HFFc6 (cell line): Measurements from ENCODE around the gene LMBRD2. TPM values are rescaled to one million over a fixed set of nuclear protein-coding genes. Genes with fewer than 3 reads are reported as not detected.

Source experiments
- DNase-seq: peaks from one replicate; pipeline ENCODE4 v3.0.0-alpha.2; 2018
- H3K27ac Mint-ChIP-seq: 2 replicates; pipeline ENCODE4 v1.8.0; 2020; ENCODE audit warnings: mild to moderate bottlenecking, mixed read lengths
- H3K27me3 Mint-ChIP-seq: 2 replicates; pipeline ENCODE4 v1.8.0; 2021; ENCODE audit warnings: mild to moderate bottlenecking, moderate library complexity, mixed read lengths; ENCODE audit not compliant: insufficient read depth
- H3K36me3 Mint-ChIP-seq: 2 replicates; pipeline ENCODE4 v1.8.0; 2021; ENCODE audit warnings: low read depth, mixed read lengths
- H3K4me1 Mint-ChIP-seq: 2 replicates; pipeline ENCODE4 v1.8.0; 2020; ENCODE audit warnings: low read depth, mixed read lengths
- H3K4me3 Mint-ChIP-seq: 2 replicates; pipeline ENCODE4 v1.8.0; 2020; ENCODE audit warnings: mild to moderate bottlenecking, moderate library complexity, mixed read lengths
- H3K9me3 Mint-ChIP-seq: 2 replicates; pipeline ENCODE4 v1.8.0; 2020; ENCODE audit warnings: mild to moderate bottlenecking, mixed read lengths
- CTCF ChIP-seq: fragments of 200-600 bp; sonication (generic); IDR thresholded peaks from 2 replicates; pipeline ENCODE4 v1.5.0; 2021; ENCODE audit warnings: antibody characterized with exemption, mild to moderate bottlenecking
- total RNA-seq, 6 experiments: library from RNA; stranded (reverse); fragmentation: NEBNext Ultra II Directional; extraction: Animal tissue kit (Norgen Biotek cat#: 25700); gene quantifications; 2 replicates in 1 of 6; 3 replicates in 5 of 6; pipeline ENCODE4 v1.2.3, GENCODE V29; 2021

Gene LMBRD2
- total RNA-seq, 6 experiments from 2014 or later: 9.7 to 15.7 (median 12.7) TPM

- H3K27me3 Mint-ChIP-seq: no peaks in the 10 kb centered on the region
- no peak overlapping the region for H3K27ac Mint-ChIP-seq
- no peaks in the 10 kb centered on the region for H3K4me1 Mint-ChIP-seq
- no peaks in the 10 kb centered on the region for H3K9me3 Mint-ChIP-seq
- no peak for DNase-seq
- H3K36me3 Mint-ChIP-seq: peaks cover 41% of the 10 kb centered on the region
- no peak overlapping the region for H3K4me3 Mint-ChIP-seq
- TF ChIP-seq CTCF: no peak
Measured at GRCh38 chr5:36177154-36177553, 25.5 kb upstream of the LMBRD2 start.

- H3K4me1 Mint-ChIP-seq: no peaks in the 10 kb centered on the region
- no peak overlapping the region for H3K4me3 Mint-ChIP-seq
- peaks cover 33% of the 10 kb centered on the region for H3K36me3 Mint-ChIP-seq
- DNase-seq: no peak
- no peaks in the 10 kb centered on the region for H3K9me3 Mint-ChIP-seq
- no peaks in the 10 kb centered on the region for H3K27me3 Mint-ChIP-seq
- TF ChIP-seq CTCF: no peak
- H3K27ac Mint-ChIP-seq: no peak overlapping the region
Measured at GRCh38 chr5:36175043-36175442, 23.4 kb upstream of the LMBRD2 start.

GRCh38 chr5:36174119-36174518 is 22.4 kb upstream of the LMBRD2 start:
- Mint-ChIP-seq H3K36me3 (peaks cover 27% of the 10 kb centered on the region; the same call in 1 of the 2 replicates), H3K4me3 (no peak overlapping the region), H3K27ac (no peak overlapping the region; the same call in 1 of the 2 replicates), H3K27me3 (no peaks in the 10 kb centered on the region), H3K9me3 (no peaks in the 10 kb centered on the region), H3K4me1 (no peaks in the 10 kb centered on the region)
- TF ChIP-seq CTCF: no peak
- DNase-seq: no peak

GRCh38 chr5:36173426-36173825 is 21.7 kb upstream of the LMBRD2 start:
- Mint-ChIP-seq H3K27ac (no peak overlapping the region), H3K4me1 (no peaks in the 10 kb centered on the region), H3K27me3 (no peaks in the 10 kb centered on the region), H3K36me3 (peaks cover 31% of the 10 kb centered on the region; the same call in 1 of the 2 replicates), H3K9me3 (no peaks in the 10 kb centered on the region), H3K4me3 (no peak overlapping the region)
- DNase-seq: no peak
- TF ChIP-seq CTCF: no peak

GRCh38 chr5:36172599-36172998 is 20.9 kb upstream of the LMBRD2 start:
- Mint-ChIP-seq H3K4me3 (no peak overlapping the region), H3K36me3 (peaks cover 37% of the 10 kb centered on the region), H3K27ac (no peak overlapping the region), H3K4me1 (no peaks in the 10 kb centered on the region), H3K9me3 (no peaks in the 10 kb centered on the region), H3K27me3 (no peaks in the 10 kb centered on the region; the same call in 1 of the 2 replicates)
- no peak for TF ChIP-seq CTCF
- no peak for DNase-seq
